ENCODE results near the gene KRTAP5-3.

DNA sequence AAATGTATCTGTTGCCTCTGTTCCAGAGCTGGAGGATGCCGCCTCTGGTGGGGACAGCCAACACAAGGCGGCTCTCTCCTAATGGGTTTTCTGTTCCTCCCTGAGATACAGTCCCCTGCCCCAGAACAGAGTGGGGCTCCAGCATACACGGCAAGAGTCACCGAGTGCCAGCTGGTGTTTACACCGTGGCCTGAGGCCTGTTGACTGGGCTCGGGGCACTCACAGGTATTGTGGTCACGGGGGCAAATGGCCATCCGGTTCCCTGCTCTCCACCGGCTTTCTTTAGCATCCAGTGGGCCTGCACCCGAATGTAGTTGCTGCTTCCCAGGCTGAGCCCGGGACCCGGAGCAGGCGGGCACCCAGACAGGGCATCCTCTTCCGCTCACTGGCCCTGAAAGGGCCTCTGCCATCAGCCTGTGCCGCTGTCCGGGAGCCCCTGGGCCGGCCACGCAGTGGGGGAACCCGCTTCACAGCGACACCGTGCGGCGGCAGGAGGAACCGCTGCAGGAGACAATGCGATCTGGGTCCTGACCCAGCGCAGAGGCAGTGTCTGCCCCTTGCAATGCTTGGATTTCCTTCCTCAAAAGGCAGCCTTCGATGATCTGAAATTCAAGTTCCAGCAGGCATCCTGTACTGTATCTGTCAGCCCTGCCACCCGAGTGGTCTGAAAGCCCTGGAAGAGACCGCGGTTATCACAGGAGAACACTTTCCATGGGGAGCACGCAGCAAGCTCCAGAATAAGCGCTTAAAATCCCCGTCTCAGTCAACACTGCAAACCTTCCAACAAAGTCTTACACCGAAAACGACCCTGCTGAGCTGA, 20.5 kb upstream of the KRTAP5-3 start:
- TF ChIP-seq EZH2phosphoT487 (IDR thresholded peaks at IDR 0.05; ENCODE audit: insufficient read depth, low read depth): no peak
- TF ChIP-seq EZH2 (IDR thresholded peaks at IDR 0.05; ENCODE audit: insufficient read depth, poor library complexity, severe bottlenecking): no peak
